Panc1 (cell line): Measurements from ENCODE around the gene RAB12.

ENCODE experiments used
- POLR2AphosphoS5 ChIP-seq: IDR thresholded peaks from 2 replicates; pipeline ENCODE4 v1.6.1; 2012; ENCODE audit warnings: mild to moderate bottlenecking, low read depth, low read length, moderate library complexity
- SIN3A ChIP-seq: IDR thresholded peaks from 2 replicates; pipeline ENCODE4 v1.6.1; 2012; ENCODE audit warnings: low read depth, mild to moderate bottlenecking, low read length, moderate library complexity, borderline replicate concordance; ENCODE audit not compliant: insufficient read depth
- TF ChIP-seq, protein P1 (sequence below): fragments of 450-650 bp; IDR thresholded peaks from 2 replicates; pipeline ENCODE4 v1.5.1; 2017; ENCODE audit warnings: mild to moderate bottlenecking

DNA sequence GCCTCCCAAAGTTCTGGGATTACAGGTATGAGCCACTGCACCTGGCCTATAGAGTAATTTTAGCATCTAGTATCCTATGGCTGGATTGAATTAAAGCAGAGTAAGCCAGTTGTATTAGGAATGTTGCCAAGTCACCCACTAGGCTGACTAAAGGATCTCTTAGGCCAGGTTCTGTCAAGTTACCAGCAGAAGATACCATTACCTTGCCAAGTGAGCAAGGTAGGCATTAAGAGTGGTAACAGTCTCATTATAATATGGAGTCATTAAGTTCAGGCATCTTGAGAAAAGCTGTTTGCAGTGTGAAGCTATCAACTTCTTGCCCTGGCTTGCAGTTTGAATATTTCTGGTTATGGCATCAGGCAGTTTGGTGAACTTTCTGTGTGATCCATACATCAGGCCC lies 59.1 kb downstream of the RAB12 start:
- TF ChIP-seq, protein P1, sequence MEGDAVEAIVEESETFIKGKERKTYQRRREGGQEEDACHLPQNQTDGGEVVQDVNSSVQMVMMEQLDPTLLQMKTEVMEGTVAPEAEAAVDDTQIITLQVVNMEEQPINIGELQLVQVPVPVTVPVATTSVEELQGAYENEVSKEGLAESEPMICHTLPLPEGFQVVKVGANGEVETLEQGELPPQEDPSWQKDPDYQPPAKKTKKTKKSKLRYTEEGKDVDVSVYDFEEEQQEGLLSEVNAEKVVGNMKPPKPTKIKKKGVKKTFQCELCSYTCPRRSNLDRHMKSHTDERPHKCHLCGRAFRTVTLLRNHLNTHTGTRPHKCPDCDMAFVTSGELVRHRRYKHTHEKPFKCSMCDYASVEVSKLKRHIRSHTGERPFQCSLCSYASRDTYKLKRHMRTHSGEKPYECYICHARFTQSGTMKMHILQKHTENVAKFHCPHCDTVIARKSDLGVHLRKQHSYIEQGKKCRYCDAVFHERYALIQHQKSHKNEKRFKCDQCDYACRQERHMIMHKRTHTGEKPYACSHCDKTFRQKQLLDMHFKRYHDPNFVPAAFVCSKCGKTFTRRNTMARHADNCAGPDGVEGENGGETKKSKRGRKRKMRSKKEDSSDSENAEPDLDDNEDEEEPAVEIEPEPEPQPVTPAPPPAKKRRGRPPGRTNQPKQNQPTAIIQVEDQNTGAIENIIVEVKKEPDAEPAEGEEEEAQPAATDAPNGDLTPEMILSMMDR: no peak
- TF ChIP-seq POLR2AphosphoS5 (no peak), SIN3A (no peak)
